GM20000 (cell line): ENCODE results near the gene LHFPL6.

Experiments used
- DNase-seq: peaks from one replicate; pipeline ENCODE4 v3.0.0; 2012; ENCODE audit warnings: low spot score
- CTCF ChIP-seq: IDR thresholded peaks from 2 replicates; pipeline ENCODE4 v1.5.1; 2012; ENCODE audit warnings: mild to moderate bottlenecking, control low read depth; ENCODE audit errors: extremely low read depth, missing control alignments

LHFPL6 gene

GRCh38 chr13:39516096-39516495 is 86.9 kb downstream of the LHFPL6 start:
- no peak for TF ChIP-seq CTCF
- DNase-seq, result no peak

GRCh38 chr13:39515224-39515714 is 87.7 kb downstream of the LHFPL6 start:
- DNase-seq, result no peak
- TF ChIP-seq CTCF, result no peak

GRCh38 chr13:39512687-39513086 is 90.3 kb downstream of the LHFPL6 start:
- no peak for TF ChIP-seq CTCF
- no peak for DNase-seq

GRCh38 chr13:39510316-39510695 is 92.7 kb downstream of the LHFPL6 start:
- TF ChIP-seq CTCF, result no peak
- DNase-seq, result peak; percentile 13

GRCh38 chr13:39509616-39510315 is 93.2 kb downstream of the LHFPL6 start:
- DNase-seq, result no peak
- no peak for TF ChIP-seq CTCF

- TF ChIP-seq CTCF, result no peak
- DNase-seq, result no peak
Observed at GRCh38 chr13:39506559-39507390, 96.2 kb downstream of the LHFPL6 start.

GRCh38 chr13:39505151-39505550 is 97.8 kb downstream of the LHFPL6 start:
- no peak for TF ChIP-seq CTCF

More at GRCh38 chr13:39505151-39505550, 97.8 kb downstream of the LHFPL6 start:
- no peak for DNase-seq
